GM18867 (cell line): ENCODE data around the gene HAUS7.
"Not testable (repeated sequence)": the region's sequence is repeated elsewhere in the genome, so short reads cannot be mapped to it uniquely, and the experiment has no call there.

Experiments used
- ATAC-seq: cut with Tn5 transposase; IDR thresholded peaks from one replicate; pipeline ENCODE4 v1.9.1; 2021; ENCODE audit warnings: mild to moderate bottlenecking, moderate library complexity; ENCODE audit not compliant: unreplicated experiment

Gene HAUS7

DNA sequence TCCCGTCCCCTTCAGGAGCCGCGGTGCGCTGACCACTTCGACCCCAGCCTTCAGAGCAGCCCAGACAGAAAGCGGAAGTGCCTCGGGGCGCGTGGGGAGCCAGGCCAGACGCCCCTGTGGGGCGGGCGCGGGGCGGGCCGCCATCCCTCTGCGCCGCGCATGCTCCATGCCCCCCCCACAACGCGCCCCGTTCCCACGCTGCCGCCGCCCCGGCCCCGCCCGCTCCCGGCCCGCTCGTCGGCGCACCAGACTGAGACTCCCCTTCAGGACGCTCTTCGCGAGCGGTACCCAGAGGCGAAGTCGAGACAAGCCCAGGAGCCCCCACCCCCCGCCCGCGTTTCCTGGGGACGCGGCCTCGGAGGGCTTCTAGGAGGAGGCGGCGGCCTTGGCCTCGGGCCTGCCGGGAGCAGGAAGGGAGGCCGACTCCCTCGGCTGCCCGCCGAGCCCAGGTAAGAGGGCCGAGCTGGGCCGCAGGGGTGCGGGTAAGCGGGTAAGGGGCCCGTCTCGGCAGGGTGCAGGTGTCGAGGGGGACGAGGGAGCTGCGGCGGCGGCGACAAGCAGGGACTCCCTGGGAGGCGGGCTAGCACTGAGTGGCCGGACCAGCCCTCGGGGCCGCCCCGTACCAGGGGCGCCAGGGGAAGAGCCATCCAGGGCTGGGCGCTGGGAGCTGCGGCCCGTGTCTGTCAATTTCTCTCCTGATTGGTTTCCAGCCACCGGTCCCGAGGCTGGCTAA is 59.0 kb downstream of the HAUS7 start, which contains the start of gene ZFP92:
Gene ZFP92, plus strand, starts transcription at position 218 of the 733 bp plus-strand sequence. CDS start 6,851 bp downstream, outside the sequence.
- no peak for ATAC-seq

DNA sequence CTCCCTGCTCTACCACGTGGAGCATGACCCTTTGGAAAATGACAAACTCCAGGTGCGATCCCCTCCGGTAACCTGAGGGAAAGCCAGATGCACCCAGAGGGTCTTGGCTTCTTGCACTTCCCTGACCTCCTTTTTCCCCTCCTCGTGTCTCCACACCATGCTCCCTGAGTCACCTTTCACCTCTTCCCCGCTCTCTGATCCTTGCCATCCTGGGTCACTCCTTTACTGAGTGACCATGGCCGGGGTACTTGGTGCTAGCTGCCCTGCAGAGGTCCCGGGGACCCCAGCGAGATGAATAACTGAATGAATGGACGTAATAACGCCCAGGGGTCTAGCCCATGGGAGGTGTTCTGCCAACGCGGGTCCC is 59.5 kb downstream of the HAUS7 start:
- no peak for ATAC-seq

DNA sequence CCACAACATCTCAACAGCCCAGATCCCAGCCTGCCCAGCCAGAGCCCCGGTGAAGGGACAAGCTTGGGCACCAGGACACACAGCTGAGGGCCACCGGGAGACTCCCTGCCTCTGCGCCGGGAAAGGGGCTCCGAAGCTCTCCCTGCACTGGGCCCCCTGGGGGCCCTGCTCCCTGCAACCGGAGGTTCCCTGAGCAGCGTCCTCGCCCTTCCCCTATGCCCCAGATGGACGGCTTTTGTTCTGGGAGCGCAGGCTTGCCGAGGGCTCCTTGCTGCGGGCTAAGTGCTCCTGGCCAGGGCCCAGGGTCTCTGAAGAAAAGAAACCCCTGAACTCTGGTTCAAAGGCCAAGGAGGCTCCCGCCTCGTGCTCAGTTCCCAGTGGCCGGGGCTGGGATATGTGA is 60.0 kb downstream of the HAUS7 start:
- ATAC-seq = no peak

DNA sequence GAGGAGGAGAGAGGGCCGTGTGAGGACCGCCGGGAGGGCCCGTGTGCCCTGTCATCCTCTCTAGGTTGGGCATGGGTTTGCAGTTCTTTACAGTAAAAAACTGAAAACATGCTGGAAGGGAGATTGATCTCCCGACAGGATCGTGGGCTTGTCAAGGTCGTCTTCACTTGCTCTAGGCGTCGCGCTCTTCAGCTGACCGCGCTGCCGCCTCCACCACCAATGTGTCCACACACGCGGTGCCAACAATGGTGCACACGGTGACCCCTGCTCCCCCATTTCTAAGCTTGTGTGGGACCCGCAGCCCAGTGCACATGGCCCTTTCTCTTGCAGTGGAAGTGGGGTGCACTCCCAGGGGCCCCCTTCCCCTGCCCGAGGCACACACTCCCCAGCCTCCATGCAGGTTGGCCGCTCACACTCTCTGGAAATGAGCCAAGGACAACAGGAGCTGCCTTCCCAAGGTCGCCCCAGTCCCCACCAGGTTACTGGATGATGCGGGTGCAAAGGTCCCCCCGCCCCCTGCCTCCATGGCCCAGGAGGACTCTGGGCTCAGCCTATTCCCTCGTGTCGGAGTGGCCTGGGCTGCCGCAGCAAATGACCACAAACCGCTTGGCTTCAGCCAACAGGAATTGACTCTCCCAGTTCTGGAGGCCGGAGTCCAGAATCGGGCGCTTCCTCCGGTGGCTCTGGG is 60.8 kb downstream of the HAUS7 start:
- ATAC-seq = no peak

DNA sequence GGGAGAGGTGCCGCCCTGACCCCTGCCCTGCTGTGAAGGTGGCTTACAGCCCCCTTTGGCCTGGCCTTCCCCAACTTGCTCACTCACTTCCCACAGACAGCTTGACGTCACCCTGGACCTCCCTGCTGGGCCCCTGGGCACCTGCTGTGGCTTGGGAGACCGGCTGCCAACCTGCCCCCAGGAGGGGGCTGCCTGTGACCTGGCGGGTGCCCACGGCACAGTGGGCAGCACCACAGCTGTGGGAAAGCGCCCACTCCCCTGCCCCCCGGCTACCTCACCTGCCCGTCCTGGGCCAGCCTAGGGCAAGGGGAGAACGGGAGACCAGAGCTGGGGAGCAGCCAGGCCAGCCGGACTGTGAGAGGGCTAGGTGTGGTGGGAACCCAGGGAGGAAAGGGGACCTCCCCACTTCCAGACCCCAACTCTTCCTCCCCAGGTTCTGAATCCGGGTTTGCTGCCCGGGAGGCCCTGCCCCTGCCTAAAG is 61.5 kb downstream of the HAUS7 start:
- no peak for ATAC-seq

DNA sequence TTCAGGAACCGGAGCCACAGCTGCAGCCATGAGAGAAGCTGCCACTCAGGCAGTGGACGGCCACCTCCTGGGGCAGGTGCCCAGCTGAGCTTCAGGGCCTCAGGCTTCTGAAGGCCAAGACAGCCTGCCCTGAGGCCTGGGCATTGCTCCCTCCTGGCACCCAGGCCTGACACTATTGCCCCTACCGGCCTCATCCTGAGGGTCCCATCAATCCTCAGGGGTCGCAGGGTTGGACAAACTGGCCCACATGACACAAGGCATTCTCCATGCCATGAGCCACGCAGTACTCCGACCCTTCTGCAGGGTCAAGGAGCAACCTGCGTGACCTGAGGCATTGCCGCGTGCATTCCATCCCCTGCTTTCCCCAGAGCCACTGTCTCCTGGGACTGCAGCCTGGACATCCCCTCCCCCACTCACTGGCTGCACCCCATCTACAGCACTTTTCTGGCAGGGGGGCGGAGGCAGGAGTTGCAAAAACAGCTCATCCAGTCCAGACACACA is 62.1 kb downstream of the HAUS7 start:
- ATAC-seq = no peak

DNA sequence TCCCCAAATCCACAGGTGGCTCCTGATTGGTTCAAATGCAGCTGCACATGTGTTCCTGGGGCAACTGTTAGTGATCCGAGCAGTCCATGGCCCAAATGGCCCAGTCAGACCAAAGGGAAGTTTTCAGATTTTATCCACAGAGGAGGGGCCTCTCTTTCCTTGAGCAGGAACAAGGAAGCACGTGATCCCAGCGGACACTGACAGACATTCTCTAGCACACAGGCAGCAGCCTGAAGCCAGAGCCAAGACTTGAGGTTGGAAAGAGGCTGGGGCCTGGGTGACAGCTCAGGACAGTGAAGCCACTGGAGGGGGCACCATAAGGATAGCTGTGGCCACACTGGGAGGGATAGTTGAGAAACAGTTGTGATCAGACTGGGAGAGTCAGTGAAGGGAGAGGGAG is 62.6 kb downstream of the HAUS7 start:
- no peak for ATAC-seq

DNA sequence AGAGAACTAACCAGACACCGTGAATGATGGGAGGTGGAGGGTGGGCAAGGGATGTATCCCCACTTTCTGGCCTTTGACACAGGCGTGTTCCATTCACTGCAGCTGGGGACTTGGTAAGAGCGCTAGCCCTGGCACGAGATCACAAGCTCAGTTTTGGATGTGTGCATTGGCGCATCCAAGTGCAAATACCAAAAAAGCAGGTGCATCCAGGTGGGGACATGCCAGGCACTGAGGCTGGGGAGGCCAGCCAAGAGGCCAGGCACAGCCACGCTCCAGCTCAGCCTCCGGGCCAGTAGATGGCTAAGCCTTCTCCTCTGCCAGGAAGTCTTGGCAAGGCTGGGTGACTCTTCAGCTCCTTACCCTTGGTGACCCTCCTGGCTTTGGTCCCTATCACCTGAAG is 63.5 kb downstream of the HAUS7 start:
- no peak for ATAC-seq

DNA sequence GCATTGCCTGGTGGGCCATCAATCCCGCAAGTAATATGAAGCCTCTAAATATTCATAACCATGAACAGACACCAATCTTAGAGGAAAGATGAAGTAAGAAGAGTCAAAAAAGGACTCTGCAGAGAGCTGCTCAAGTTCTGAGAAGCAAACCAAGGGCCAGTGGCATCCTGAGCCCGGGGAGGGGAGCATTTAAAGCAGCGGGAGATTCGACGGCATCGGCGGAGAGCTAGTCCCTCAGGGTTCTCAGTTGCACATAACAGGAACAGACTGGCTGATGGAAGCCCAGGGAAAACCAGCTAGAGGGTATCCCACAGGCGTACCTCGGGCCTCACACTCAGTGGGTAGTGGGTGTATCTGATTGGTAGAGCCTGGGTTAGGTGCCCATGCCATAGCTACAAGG is 64.4 kb downstream of the HAUS7 start:
- ATAC-seq = no peak

DNA sequence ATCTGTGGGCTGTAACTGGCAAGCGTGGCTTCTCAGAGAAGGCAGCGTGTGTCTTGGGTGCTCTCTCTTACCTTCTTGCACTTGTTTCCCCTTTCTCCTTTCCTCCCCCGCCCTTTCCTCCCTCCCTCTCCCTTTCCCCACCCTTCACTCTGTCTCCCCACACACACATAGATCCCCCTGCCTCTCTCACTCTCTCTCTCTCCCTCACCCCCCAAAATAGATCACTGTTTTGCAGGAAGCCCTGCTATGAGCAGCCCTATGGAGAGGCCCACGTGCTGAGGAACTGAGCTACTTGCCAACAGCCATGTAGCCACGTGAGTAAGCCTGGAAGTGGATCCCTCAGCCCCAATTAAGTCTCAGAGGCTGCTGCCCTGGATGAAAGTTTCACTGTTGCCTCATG is 65.0 kb downstream of the HAUS7 start:
- no peak for ATAC-seq

DNA sequence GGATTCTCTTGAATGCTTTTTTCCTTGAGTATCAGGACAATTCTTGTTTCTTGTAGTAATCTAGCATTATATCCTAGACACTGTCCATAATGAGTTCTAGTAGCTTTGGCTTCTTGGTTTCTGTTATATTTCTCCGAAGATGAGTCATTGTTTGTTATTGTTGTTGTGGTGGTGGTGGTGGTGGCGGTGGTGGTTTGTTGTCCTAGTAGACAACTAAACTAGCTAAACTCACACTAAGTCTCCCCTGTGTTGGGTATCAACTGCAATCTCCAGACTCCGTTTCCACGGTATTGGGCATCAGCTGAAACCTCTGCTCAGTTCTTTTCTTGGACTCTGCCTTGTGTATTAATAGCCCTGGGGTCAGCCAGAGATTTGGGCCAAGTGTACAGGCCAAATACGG is 66.0 kb downstream of the HAUS7 start:
- ATAC-seq = not testable (repeated sequence)

DNA sequence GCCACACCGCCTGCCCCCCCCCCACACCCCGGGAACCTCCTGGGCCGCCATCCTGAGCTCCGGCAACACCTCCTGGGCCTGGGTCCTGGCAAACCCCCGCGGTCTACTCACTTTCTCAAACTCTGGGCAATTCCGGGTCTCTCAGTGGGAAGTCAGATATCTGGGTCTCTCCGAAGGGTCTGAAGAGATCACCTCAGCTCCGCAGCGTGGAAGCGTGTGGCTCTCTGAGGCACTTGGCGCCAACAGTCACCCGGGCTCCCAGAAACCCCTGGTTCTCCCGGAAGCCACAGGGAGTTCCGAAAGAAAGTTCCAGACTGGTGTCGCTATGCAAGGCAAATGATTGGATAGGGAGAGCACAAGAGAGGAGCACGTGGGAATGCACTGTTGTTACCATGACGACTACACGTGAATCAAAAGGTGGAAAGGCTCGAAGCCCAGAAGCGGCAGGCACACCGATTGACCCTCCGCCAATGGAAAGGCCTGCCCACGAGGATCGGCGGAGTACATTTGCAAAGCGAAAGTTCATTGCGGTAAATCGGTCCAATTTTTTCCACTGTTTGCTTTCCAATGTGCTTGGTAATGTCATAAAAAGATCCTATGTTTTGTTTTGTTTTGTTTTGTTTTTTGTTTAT is 69.1 kb downstream of the HAUS7 start, which contains the start of gene PNMA6E:
Gene PNMA6E, minus strand, starts transcription at position 218 of the 632 bp plus-strand sequence. CDS start 2,501 bp downstream, outside the sequence.
- no peak for ATAC-seq

DNA sequence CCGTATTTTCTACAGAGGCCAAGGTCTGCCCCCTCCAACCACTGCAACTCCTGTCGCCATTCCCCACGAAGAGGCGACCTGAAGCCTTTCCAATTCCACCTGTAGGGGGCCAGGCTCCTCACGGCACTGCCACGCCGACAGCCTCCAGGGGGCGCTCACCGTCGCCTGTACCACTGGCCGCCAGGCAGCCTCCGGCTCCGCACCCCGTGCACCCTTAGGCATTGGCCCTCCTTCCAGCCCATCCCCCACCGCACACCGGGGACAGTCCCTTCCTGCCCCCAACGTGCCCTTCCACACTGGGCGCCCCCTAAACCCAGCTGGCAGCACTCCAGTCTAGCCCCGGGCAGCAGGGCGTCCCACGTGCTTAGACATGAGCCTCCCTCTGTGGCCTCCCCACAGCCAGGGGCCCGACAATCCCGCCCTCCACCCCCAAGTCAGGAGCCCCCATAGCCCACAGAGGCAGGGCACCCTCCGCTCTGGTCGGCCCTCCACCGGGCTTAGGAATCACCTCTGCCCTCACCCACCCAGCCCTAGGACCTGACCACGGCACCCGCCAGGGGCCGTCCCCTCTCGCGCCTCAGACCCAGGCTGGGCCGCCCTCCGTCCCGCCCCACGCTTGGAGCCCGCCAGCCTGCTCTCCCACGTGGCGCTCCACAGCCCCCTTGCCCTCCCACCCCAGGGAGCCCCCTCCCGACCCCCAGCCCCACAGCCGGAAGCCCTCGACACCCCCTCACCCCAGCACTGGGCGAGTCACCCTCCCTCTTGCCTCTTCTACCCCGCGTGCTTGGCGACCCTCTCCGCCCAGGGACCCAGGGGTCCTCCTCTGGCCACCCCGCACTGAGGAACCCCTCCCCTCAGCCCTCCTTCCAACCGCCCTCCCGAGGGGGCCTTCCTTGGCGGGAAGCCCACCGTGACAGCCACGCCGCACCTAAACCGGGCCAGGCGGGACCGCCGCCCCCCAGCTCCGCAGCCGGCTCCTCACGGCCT is 69.9 kb downstream of the HAUS7 start:
- no peak for ATAC-seq

DNA sequence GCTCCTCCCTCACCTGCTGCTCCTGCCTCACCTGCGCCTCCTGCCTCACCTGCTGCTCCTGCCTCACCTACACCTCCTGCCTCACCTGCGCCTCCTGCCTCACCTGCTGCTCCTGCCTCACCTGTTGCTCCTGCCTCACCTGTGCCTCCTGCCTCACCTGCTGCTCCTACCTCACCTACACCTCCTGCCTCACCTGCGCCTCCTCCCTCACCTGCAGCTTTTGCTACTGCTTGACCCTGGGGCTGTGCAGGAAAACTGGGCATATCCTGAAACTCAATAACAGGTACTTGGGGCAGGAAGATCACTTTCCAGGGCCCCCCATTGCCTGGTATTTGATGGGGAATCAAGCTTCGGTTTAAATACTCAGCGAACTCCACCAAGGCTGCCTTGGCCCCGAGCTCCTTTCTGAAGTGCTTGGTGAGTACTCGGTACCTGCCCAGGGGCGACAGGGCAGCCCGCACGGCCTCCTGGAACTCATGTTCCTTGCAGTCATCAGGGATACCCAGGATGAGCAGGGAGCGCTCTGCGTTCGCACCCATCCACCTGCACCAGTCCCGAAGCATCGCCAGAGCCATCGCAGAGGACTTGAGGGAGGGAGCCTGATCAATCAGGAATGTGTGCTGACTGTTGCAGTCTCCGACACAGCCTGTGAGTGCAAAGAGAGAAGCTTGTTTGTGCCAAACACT is 72.0 kb downstream of the HAUS7 start:
- no peak for ATAC-seq
